Gastroesophageal sphincter (tissue), 4 donors: ENCODE results near the gene MACROD2. TPM values are rescaled to one million over a fixed set of nuclear protein-coding genes. Genes with fewer than 3 reads are reported as not detected.

ENCODE experiments used
- ATAC-seq: fragments of 150-250 bp; one replicate; pipeline ENCODE4 v1.9.1; 2016; ENCODE audit warnings: mild to moderate bottlenecking, moderate library complexity
- H3K27ac ChIP-seq, 4 donors: fragments of 200-600 bp; sonication (generic) in 3 of 4; 1 replicate in 3 of 4; 2 replicates in 1 of 4; pipeline ENCODE4 v1.5.1; 2016 to 2019
- H3K27me3 ChIP-seq: fragments of 200-600 bp; sonication (generic); one replicate; pipeline ENCODE4 v1.5.1; 2019
- H3K36me3 ChIP-seq, 2 donors: fragments of 200-600 bp; sonication (generic); one replicate each; pipeline ENCODE4 v1.5.1; 2019; ENCODE audit warnings: control low read depth in 1 of 2
- H3K4me1 ChIP-seq, 3 donors: fragments of 200-600 bp; sonication (generic); 1 replicate in 2 of 3; 2 replicates in 1 of 3; pipeline ENCODE4 v1.5.1; 2016 to 2019; ENCODE audit warnings: control low read depth in 2 of 3
- H3K4me3 ChIP-seq, 2 donors: fragments of 200-600 bp; sonication (generic); one replicate each; pipeline ENCODE4 v1.5.1; 2019; ENCODE audit warnings: mild to moderate bottlenecking in 1 of 2, moderate library complexity in 1 of 2
- H3K9me3 ChIP-seq, 3 donors: fragments of 200-600 bp; sonication (generic); one replicate each; pipeline ENCODE4 v1.5.1; 2017 to 2019; ENCODE audit warnings: control low read depth in 2 of 3
- EP300 ChIP-seq: sonication (generic); formaldehyde crosslinking; IDR thresholded peaks from one replicate; pipeline ENCODE4 v1.6.1; 2017; ENCODE audit warnings: antibody characterized with exemption, mild to moderate bottlenecking
- POLR2A ChIP-seq, 2 donors: fragments of 450-650 bp; IDR thresholded peaks; one replicate each; pipeline ENCODE4 v1.6.1; 2017; ENCODE audit warnings: antibody characterized with exemption in 2 of 2, mild to moderate bottlenecking in 2 of 2, moderate library complexity in 1 of 2
- POLR2AphosphoS5 ChIP-seq: sonication (generic); formaldehyde crosslinking; IDR thresholded peaks from one replicate; pipeline ENCODE4 v1.6.1; 2017; ENCODE audit warnings: antibody characterized with exemption
- WGBS, 2 donors: methylation state at CpG; one replicate each; pipeline ENCODE4 v1.1.5; 2018; ENCODE audit warnings: low coverage in 1 of 2; 5-methylcytosine and 5-hydroxymethylcytosine counted together
- total RNA-seq, 4 donors: library from RNA; depleted of rRNA; stranded (reverse); fragments of >200 nt; gene quantifications; one replicate each; pipeline ENCODE4 v1.1.0, GENCODE V29; 2016
- TF ChIP-seq, protein P1 (sequence below), 4 experiments: fragments of 200-600 bp in 2 of 4; fragments of 450-650 bp in 2 of 4; sonication (generic) in 1 of 4; IDR thresholded peaks; one replicate each; pipeline ENCODE4 v1.5.1; 2017 to 2019; ENCODE audit warnings: antibody characterized with exemption in 4 of 4, mild to moderate bottlenecking in 2 of 4, moderate library complexity in 2 of 4

MACROD2 gene
- total RNA-seq, 4 donors from 2014 or later = 4.0 to 12.1 (median 7.4) TPM

- 11 to 13% methylated on average over 8 to 9 of the region's 13 CpGs for WGBS, 2 donors
- H3K36me3 ChIP-seq = no peaks in the 10 kb centered on the region
- no peak for TF ChIP-seq POLR2AphosphoS5
- no peak for TF ChIP-seq EP300
- TF ChIP-seq, protein P1, sequence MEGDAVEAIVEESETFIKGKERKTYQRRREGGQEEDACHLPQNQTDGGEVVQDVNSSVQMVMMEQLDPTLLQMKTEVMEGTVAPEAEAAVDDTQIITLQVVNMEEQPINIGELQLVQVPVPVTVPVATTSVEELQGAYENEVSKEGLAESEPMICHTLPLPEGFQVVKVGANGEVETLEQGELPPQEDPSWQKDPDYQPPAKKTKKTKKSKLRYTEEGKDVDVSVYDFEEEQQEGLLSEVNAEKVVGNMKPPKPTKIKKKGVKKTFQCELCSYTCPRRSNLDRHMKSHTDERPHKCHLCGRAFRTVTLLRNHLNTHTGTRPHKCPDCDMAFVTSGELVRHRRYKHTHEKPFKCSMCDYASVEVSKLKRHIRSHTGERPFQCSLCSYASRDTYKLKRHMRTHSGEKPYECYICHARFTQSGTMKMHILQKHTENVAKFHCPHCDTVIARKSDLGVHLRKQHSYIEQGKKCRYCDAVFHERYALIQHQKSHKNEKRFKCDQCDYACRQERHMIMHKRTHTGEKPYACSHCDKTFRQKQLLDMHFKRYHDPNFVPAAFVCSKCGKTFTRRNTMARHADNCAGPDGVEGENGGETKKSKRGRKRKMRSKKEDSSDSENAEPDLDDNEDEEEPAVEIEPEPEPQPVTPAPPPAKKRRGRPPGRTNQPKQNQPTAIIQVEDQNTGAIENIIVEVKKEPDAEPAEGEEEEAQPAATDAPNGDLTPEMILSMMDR (IDR thresholded peaks at IDR 0.05) = no peak
- TF ChIP-seq POLR2A (IDR thresholded peaks at IDR 0.05) = no peak
- peak overlapping the region; percentile 61 to 88 for H3K4me3 ChIP-seq
- H3K9me3 ChIP-seq = peaks cover 0 to 14% (median 0%) of the 10 kb centered on the region in 3 donors
- peaks cover 0 to 12% (median 0%) of the 10 kb centered on the region in 3 donors for H3K4me1 ChIP-seq
- no peak for ATAC-seq
- H3K27ac ChIP-seq = peak overlapping the region in 3 of 4 donors; percentile 76 to 80 (median 76)
- no peaks in the 10 kb centered on the region for H3K27me3 ChIP-seq
Measured at GRCh38 chr20:13996265-13996664, 949 bp downstream of the MACROD2 start.

- Histone ChIP-seq H3K9me3 (no peaks in the 10 kb centered on the region), H3K27me3 (no peaks in the 10 kb centered on the region), H3K36me3 (peaks cover 0 to 3% of the 10 kb centered on the region in 2 donors), H3K4me3 (no peak overlapping the region), H3K4me1 (peaks cover 0 to 10% (median 0%) of the 10 kb centered on the region in 3 donors), H3K27ac (no peak overlapping the region)
- WGBS, 2 donors = 83 to 100% methylated on average over 1 of the region's 1 CpG
- TF ChIP-seq EP300 (no peak), POLR2AphosphoS5 (no peak), POLR2A (IDR thresholded peaks at IDR 0.05) (no peak)
- TF ChIP-seq, protein P1 (IDR thresholded peaks at IDR 0.05) = no peak
- no peak for ATAC-seq
Measured at GRCh38 chr20:14000917-14001316, 5.6 kb downstream of the MACROD2 start.

DNA sequence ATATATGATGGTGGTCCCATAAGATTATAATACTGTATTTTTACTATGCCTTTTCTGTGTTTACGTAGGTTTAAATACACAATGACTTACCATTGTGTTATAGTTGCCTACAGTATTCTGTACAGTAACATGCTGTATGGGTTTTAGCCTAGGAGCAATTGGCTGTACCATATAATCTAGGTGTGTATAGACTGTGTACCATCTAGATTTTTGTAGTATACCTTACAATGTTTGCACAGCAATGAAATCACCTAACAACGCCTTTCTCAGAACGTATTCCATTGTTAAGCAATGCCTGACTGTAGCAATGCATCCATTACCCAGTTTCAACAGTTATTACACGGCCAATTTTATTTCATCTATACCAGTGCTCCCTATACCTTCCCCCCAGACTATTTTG is 10.7 kb downstream of the MACROD2 start:
- H3K9me3 ChIP-seq = peaks cover 0 to under 1% (median 0%) of the 10 kb centered on the region in 3 donors
- ATAC-seq = no peak
- TF ChIP-seq, protein P1 (IDR thresholded peaks at IDR 0.05) = no peak
- TF ChIP-seq POLR2A (IDR thresholded peaks at IDR 0.05) = no peak
- no peak for TF ChIP-seq POLR2AphosphoS5
- no peak for TF ChIP-seq EP300
- H3K4me1 ChIP-seq = no peaks in the 10 kb centered on the region
- 90 to 97% methylated on average over 4 of the region's 4 CpGs for WGBS, 2 donors
- H3K27ac ChIP-seq = no peak overlapping the region
- H3K27me3 ChIP-seq = no peaks in the 10 kb centered on the region
- H3K4me3 ChIP-seq = no peak overlapping the region
- peaks cover 0 to 3% of the 10 kb centered on the region in 2 donors for H3K36me3 ChIP-seq

- Histone ChIP-seq H3K4me3 (no peak overlapping the region), H3K9me3 (peaks cover 0 to 17% (median 0%) of the 10 kb centered on the region in 3 donors), H3K27me3 (no peaks in the 10 kb centered on the region), H3K27ac (no peak overlapping the region), H3K4me1 (no peaks in the 10 kb centered on the region), H3K36me3 (peaks cover 0 to 3% of the 10 kb centered on the region in 2 donors)
- no peak for ATAC-seq
- TF ChIP-seq EP300 = no peak
- no peak for TF ChIP-seq POLR2AphosphoS5
- TF ChIP-seq POLR2A (IDR thresholded peaks at IDR 0.05) = no peak
- TF ChIP-seq, protein P1 (IDR thresholded peaks at IDR 0.05) = no peak
- WGBS, 2 donors = 75 to 84% methylated on average over 2 of the region's 2 CpGs
Measured at GRCh38 chr20:14009208-14009607, 13.9 kb downstream of the MACROD2 start.

DNA sequence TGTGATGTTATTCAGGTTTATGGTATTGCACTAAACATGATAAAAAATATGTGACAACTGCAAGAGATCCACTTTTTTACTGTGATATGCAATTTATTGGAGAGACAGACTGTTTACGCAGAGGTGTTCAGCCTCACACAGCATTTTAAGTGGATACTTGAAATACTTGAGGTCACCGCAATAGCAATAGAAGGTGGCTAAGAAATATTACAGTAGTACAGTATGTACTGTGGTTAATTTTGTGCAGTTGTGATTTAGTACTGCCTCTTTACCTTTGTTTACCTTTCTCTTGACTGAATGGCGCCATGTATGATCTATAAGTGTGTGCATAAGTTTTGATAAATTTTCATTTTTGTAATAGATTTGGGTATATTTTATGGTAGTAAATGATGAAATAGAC is 17.4 kb downstream of the MACROD2 start:
- no peak overlapping the region for H3K27ac ChIP-seq
- no peak for TF ChIP-seq POLR2A (IDR thresholded peaks at IDR 0.05)
- TF ChIP-seq, protein P1 (IDR thresholded peaks at IDR 0.05) = no peak
- TF ChIP-seq POLR2AphosphoS5 = no peak
- TF ChIP-seq EP300 = no peak
- H3K36me3 ChIP-seq = no peaks in the 10 kb centered on the region
- WGBS, 2 donors = 98 to 100% methylated on average over 3 of the region's 3 CpGs
- H3K27me3 ChIP-seq = no peaks in the 10 kb centered on the region
- H3K9me3 ChIP-seq = peaks cover 0 to 31% (median 0%) of the 10 kb centered on the region in 3 donors
- H3K4me3 ChIP-seq = no peak overlapping the region
- H3K4me1 ChIP-seq = no peaks in the 10 kb centered on the region
- no peak for ATAC-seq
